HG03066 (cell line): ENCODE results near the gene USPL1.
"Not testable (repeated sequence)": the region's sequence is repeated elsewhere in the genome, so short reads cannot be mapped to it uniquely, and the experiment has no call there.

Source experiments
- ATAC-seq: cut with Tn5 transposase; IDR thresholded peaks from one replicate; pipeline ENCODE4 v1.9.1; 2021; ENCODE audit warnings: low read depth; ENCODE audit not compliant: unreplicated experiment

Gene USPL1

GRCh38 chr13:30617315-30618185 is at the start of gene USPL1:
USPL1 (plus strand) TSS chr13:30617920; CDS start chr13:30621141, 3,221 bp downstream.
- ATAC-seq = peak; percentile 84

GRCh38 chr13:30569901-30570576 is 47.7 kb upstream of the USPL1 start:
- ATAC-seq = no peak

GRCh38 chr13:30570691-30571090 is 47.0 kb upstream of the USPL1 start:
- ATAC-seq = no peak

GRCh38 chr13:30572859-30573275 is 44.9 kb upstream of the USPL1 start:
- ATAC-seq = no peak

GRCh38 chr13:30576528-30576927 is 41.2 kb upstream of the USPL1 start:
- ATAC-seq = no peak

GRCh38 chr13:30577401-30577852 is 40.3 kb upstream of the USPL1 start:
- peak; percentile 81 for ATAC-seq

- no peak for ATAC-seq
Measured at GRCh38 chr13:30580852-30581502, 36.7 kb upstream of the USPL1 start.

GRCh38 chr13:30581582-30581981 is 36.1 kb upstream of the USPL1 start:
- ATAC-seq = no peak

- ATAC-seq = no peak
Measured at GRCh38 chr13:30584051-30584731, 33.5 kb upstream of the USPL1 start.

- no peak for ATAC-seq
Measured at GRCh38 chr13:30585748-30586262, 31.9 kb upstream of the USPL1 start.

- ATAC-seq = no peak
Measured at GRCh38 chr13:30587231-30587630, 30.5 kb upstream of the USPL1 start.

GRCh38 chr13:30587739-30588138 is 30.0 kb upstream of the USPL1 start:
- ATAC-seq = no peak

- no peak for ATAC-seq
Measured at GRCh38 chr13:30593001-30593400, 24.7 kb upstream of the USPL1 start.

GRCh38 chr13:30600496-30600895 is 17.2 kb upstream of the USPL1 start:
- ATAC-seq = no peak

GRCh38 chr13:30601836-30602235 is 15.9 kb upstream of the USPL1 start:
- ATAC-seq = no peak

GRCh38 chr13:30605052-30605451 is 12.7 kb upstream of the USPL1 start:
- ATAC-seq = no peak

GRCh38 chr13:30607186-30607585 is 10.5 kb upstream of the USPL1 start:
- ATAC-seq = not testable (repeated sequence)

- ATAC-seq = peak; percentile 98
Measured at GRCh38 chr13:30607908-30608307, 9.8 kb upstream of the USPL1 start.

- ATAC-seq = peak; percentile 6
Measured at GRCh38 chr13:30608364-30608763, 9.4 kb upstream of the USPL1 start.

- no peak for ATAC-seq
Measured at GRCh38 chr13:30610311-30610710, 7.4 kb upstream of the USPL1 start.
